DND-41 (cell line): ENCODE data around the gene FAM53B.

Experiments used
- EZH2 ChIP-seq: IDR thresholded peaks from 3 replicates; pipeline ENCODE4 v1.6.1; 2012; ENCODE audit warnings: borderline replicate concordance, low read depth, mild to moderate bottlenecking, moderate library complexity, low read length, inconsistent platforms; ENCODE audit not compliant: severe bottlenecking
- TF ChIP-seq, protein P1 (sequence below): IDR thresholded peaks from 2 replicates; pipeline ENCODE4 v1.5.1; 2012; ENCODE audit warnings: borderline replicate concordance, low read length, moderate library complexity, mild to moderate bottlenecking; ENCODE audit not compliant: poor library complexity, severe bottlenecking; ENCODE audit errors: extremely low read depth

DNA sequence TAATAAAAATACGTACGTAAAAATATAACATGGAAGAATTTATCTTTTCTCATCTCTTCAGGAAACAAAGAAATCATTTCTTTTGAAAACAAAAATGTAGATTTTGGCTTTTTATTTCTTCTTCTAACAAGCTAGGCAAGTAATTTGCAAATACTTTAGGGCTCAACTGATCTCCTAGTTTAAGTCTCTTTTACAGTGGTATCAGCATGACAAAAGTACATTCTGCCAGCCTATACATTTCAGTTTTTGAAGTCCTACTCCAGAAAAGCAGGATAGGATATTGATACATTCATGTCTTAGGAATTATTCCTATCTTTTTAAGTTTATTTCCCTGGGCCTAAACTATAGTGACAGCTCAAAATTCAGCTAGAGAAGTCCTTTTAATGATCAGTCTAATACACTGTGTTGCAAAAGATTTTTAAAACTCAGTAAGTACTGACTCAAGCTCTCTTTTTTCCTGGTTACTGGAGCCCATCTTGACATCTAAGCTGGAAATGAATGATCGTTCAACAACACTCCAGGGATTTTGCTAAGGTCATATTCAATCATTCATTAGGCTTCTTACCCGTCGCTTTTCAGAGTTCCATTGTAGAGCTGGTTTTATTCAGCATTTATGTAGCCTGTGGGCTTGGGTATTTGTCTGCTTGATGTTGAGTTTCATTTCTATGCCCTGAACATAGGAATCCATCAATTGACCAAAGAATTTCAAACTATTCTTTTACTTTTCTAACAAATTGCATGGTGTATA lies 12.2 kb upstream of the FAM53B start:
- TF ChIP-seq, protein P1, sequence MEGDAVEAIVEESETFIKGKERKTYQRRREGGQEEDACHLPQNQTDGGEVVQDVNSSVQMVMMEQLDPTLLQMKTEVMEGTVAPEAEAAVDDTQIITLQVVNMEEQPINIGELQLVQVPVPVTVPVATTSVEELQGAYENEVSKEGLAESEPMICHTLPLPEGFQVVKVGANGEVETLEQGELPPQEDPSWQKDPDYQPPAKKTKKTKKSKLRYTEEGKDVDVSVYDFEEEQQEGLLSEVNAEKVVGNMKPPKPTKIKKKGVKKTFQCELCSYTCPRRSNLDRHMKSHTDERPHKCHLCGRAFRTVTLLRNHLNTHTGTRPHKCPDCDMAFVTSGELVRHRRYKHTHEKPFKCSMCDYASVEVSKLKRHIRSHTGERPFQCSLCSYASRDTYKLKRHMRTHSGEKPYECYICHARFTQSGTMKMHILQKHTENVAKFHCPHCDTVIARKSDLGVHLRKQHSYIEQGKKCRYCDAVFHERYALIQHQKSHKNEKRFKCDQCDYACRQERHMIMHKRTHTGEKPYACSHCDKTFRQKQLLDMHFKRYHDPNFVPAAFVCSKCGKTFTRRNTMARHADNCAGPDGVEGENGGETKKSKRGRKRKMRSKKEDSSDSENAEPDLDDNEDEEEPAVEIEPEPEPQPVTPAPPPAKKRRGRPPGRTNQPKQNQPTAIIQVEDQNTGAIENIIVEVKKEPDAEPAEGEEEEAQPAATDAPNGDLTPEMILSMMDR = no peak
- no peak for TF ChIP-seq EZH2
